ENCODE data around the gene CDH4.

CDH4 gene

GRCh38 chr20:61445138-61445537 lies 193.1 kb downstream of the CDH4 start:
- no peak for TF ChIP-seq POLR2AphosphoS5 (IDR thresholded peaks at IDR 0.05; ENCODE audit: low read depth)
- TF ChIP-seq, protein P1, sequence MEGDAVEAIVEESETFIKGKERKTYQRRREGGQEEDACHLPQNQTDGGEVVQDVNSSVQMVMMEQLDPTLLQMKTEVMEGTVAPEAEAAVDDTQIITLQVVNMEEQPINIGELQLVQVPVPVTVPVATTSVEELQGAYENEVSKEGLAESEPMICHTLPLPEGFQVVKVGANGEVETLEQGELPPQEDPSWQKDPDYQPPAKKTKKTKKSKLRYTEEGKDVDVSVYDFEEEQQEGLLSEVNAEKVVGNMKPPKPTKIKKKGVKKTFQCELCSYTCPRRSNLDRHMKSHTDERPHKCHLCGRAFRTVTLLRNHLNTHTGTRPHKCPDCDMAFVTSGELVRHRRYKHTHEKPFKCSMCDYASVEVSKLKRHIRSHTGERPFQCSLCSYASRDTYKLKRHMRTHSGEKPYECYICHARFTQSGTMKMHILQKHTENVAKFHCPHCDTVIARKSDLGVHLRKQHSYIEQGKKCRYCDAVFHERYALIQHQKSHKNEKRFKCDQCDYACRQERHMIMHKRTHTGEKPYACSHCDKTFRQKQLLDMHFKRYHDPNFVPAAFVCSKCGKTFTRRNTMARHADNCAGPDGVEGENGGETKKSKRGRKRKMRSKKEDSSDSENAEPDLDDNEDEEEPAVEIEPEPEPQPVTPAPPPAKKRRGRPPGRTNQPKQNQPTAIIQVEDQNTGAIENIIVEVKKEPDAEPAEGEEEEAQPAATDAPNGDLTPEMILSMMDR (IDR thresholded peaks at IDR 0.05; ENCODE audit: insufficient read depth, low read length) = no peak
- Histone ChIP-seq H3K4me3 (replicated peaks; ENCODE audit: insufficient read depth, low read length) (no peak overlapping the region), H3K27me3 (ENCODE audit: insufficient read depth, poor library complexity, severe bottlenecking) (no peaks in the 10 kb centered on the region), H3K27ac (replicated peaks) (no peak overlapping the region)
- no peak for DNase-seq (ENCODE audit: low read depth in 1 of 2, low spot score in 1 of 2)

GRCh38 chr20:61445741-61446140 lies 193.7 kb downstream of the CDH4 start:
- DNase-seq (ENCODE audit: low read depth in 1 of 2, low spot score in 1 of 2) = no peak
- H3K27me3 ChIP-seq (ENCODE audit: insufficient read depth, poor library complexity, severe bottlenecking) = no peaks in the 10 kb centered on the region
- TF ChIP-seq SPI1 (IDR thresholded peaks at IDR 0.05; ENCODE audit: borderline replicate concordance, low read depth) (no peak), GABPA (IDR thresholded peaks at IDR 0.05; ENCODE audit: low read depth) (no peak), POLR2AphosphoS5 (IDR thresholded peaks at IDR 0.05; ENCODE audit: low read depth) (no peak)
- TF ChIP-seq, protein P1 (IDR thresholded peaks at IDR 0.05; ENCODE audit: insufficient read depth, low read length) = no peak
- TF ChIP-seq, protein P2, sequence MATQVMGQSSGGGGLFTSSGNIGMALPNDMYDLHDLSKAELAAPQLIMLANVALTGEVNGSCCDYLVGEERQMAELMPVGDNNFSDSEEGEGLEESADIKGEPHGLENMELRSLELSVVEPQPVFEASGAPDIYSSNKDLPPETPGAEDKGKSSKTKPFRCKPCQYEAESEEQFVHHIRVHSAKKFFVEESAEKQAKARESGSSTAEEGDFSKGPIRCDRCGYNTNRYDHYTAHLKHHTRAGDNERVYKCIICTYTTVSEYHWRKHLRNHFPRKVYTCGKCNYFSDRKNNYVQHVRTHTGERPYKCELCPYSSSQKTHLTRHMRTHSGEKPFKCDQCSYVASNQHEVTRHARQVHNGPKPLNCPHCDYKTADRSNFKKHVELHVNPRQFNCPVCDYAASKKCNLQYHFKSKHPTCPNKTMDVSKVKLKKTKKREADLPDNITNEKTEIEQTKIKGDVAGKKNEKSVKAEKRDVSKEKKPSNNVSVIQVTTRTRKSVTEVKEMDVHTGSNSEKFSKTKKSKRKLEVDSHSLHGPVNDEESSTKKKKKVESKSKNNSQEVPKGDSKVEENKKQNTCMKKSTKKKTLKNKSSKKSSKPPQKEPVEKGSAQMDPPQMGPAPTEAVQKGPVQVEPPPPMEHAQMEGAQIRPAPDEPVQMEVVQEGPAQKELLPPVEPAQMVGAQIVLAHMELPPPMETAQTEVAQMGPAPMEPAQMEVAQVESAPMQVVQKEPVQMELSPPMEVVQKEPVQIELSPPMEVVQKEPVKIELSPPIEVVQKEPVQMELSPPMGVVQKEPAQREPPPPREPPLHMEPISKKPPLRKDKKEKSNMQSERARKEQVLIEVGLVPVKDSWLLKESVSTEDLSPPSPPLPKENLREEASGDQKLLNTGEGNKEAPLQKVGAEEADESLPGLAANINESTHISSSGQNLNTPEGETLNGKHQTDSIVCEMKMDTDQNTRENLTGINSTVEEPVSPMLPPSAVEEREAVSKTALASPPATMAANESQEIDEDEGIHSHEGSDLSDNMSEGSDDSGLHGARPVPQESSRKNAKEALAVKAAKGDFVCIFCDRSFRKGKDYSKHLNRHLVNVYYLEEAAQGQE (IDR thresholded peaks at IDR 0.05; ENCODE audit: insufficient replicate concordance, low read depth) = no peak
- no peak overlapping the region for H3K4me3 ChIP-seq (replicated peaks; ENCODE audit: insufficient read depth, low read length)
- no peak overlapping the region for H3K27ac ChIP-seq (replicated peaks)

- Histone ChIP-seq H3K27me3 (ENCODE audit: insufficient read depth, poor library complexity, severe bottlenecking) (no peaks in the 10 kb centered on the region), H3K27ac (replicated peaks) (no peak overlapping the region), H3K4me3 (replicated peaks; ENCODE audit: insufficient read depth, low read length) (no peak overlapping the region)
- DNase-seq (ENCODE audit: low read depth in 1 of 2, low spot score in 1 of 2) = no peak
- no peak for TF ChIP-seq POLR2AphosphoS5 (IDR thresholded peaks at IDR 0.05; ENCODE audit: low read depth)
- TF ChIP-seq, protein P2 (IDR thresholded peaks at IDR 0.05; ENCODE audit: insufficient replicate concordance, low read depth) = no peak
- TF ChIP-seq, protein P1 (IDR thresholded peaks at IDR 0.05; ENCODE audit: insufficient read depth, low read length) = no peak
- TF ChIP-seq SPI1 (IDR thresholded peaks at IDR 0.05; ENCODE audit: borderline replicate concordance, low read depth) = no peak
- TF ChIP-seq GABPA (IDR thresholded peaks at IDR 0.05; ENCODE audit: low read depth) = no peak
Measured at GRCh38 chr20:61447952-61448351, 195.9 kb downstream of the CDH4 start.

DNA sequence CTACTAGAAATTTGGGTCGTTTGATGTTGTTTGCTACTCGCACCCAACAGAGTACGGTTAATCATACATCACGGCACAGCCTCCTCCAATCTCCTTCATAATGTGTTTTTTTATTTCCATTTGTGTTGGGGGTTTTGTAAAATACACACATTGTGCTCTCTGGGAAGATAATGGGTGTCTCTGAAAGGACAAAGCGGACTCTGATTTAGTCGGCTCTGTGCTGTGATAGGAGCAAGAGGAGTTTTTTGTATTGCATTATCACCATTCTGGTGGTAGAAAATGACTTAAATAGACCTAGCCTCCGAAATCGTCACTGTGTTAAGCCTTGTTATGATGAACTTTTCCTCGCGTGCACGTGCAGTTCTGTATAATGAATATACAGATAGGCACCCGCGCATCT lies 196.3 kb downstream of the CDH4 start:
- Histone ChIP-seq H3K27me3 (ENCODE audit: insufficient read depth, poor library complexity, severe bottlenecking) (no peaks in the 10 kb centered on the region), H3K27ac (replicated peaks) (no peak overlapping the region), H3K4me3 (replicated peaks; ENCODE audit: insufficient read depth, low read length) (no peak overlapping the region)
- TF ChIP-seq GABPA (IDR thresholded peaks at IDR 0.05; ENCODE audit: low read depth) (no peak), SPI1 (IDR thresholded peaks at IDR 0.05; ENCODE audit: borderline replicate concordance, low read depth) (no peak), POLR2AphosphoS5 (IDR thresholded peaks at IDR 0.05; ENCODE audit: low read depth) (no peak)
- TF ChIP-seq, protein P2 (IDR thresholded peaks at IDR 0.05; ENCODE audit: insufficient replicate concordance, low read depth) = no peak
- TF ChIP-seq, protein P1 (IDR thresholded peaks at IDR 0.05; ENCODE audit: insufficient read depth, low read length) = no peak
- DNase-seq (ENCODE audit: low read depth in 1 of 2, low spot score in 1 of 2) = no peak
